HEK293T (cell line): ENCODE data around the gene ALX3.
"Not testable (repeated sequence)": the region's sequence is repeated elsewhere in the genome, so short reads cannot be mapped to it uniquely, and the experiment has no call there.

Source experiments
- CTCF ChIA-PET: fragments of 350-600 bp; formaldehyde crosslinking; extraction: SDS; loops from one replicate; lab custom pipeline; 2021; ENCODE audit warnings: antibody characterized with exemption, inconsistent platforms; lab: Yijun Ruan, JAX
- POLR2A ChIA-PET: fragments of 350-600 bp; formaldehyde crosslinking; extraction: SDS; loops from one replicate; lab custom pipeline; 2020; ENCODE audit warnings: antibody characterized with exemption, inconsistent platforms; lab: Yijun Ruan, JAX
- DNase-seq: peaks from one replicate; pipeline ENCODE4 v3.0.0; 2012; ENCODE audit warnings: mixed read lengths; ENCODE audit errors: extremely low spot score
- ARNT ChIP-seq: fragments of 450-650 bp; IDR thresholded peaks from 2 replicates; pipeline ENCODE4 v1.6.1; 2017; ENCODE audit warnings: mild to moderate bottlenecking
- BHLHE40 ChIP-seq: fragments of 450-650 bp; IDR thresholded peaks from 2 replicates; pipeline ENCODE4 v1.6.1; 2016; ENCODE audit warnings: mild to moderate bottlenecking, moderate library complexity, borderline replicate concordance
- CTBP1 ChIP-seq: fragments of 450-650 bp; IDR thresholded peaks from 2 replicates; pipeline ENCODE4 v1.6.1; 2016; ENCODE audit warnings: borderline replicate concordance
- ELF4 ChIP-seq: fragments of 450-650 bp; IDR thresholded peaks from 2 replicates; pipeline ENCODE4 v1.6.1; 2017; ENCODE audit warnings: antibody characterized with exemption
- FOXA1 ChIP-seq: fragments of 450-650 bp; IDR thresholded peaks from 2 replicates; pipeline ENCODE4 v1.6.1; 2016; ENCODE audit warnings: mild to moderate bottlenecking
- FOXK2 ChIP-seq: fragments of 450-650 bp; IDR thresholded peaks from 2 replicates; pipeline ENCODE4 v1.6.1; 2016; ENCODE audit warnings: mild to moderate bottlenecking
- FOXM1 ChIP-seq: fragments of 450-650 bp; IDR thresholded peaks from 2 replicates; pipeline ENCODE4 v1.6.1; 2017; ENCODE audit warnings: mild to moderate bottlenecking, borderline replicate concordance
- HDGF ChIP-seq: fragments of 450-650 bp; IDR thresholded peaks from 2 replicates; pipeline ENCODE4 v1.6.1; 2017; ENCODE audit warnings: antibody characterized with exemption, borderline replicate concordance
- L3MBTL2 ChIP-seq: fragments of 450-650 bp; conservative IDR thresholded peaks from 2 replicates; pipeline ENCODE4 v1.6.1; 2016; ENCODE audit warnings: mild to moderate bottlenecking
- LEF1 ChIP-seq: fragments of 450-650 bp; IDR thresholded peaks from 2 replicates; pipeline ENCODE4 v1.6.1; 2017; ENCODE audit warnings: mild to moderate bottlenecking, borderline replicate concordance
- NFRKB ChIP-seq: fragments of 450-650 bp; IDR thresholded peaks from 2 replicates; pipeline ENCODE4 v1.6.1; 2016; ENCODE audit warnings: mild to moderate bottlenecking, moderate library complexity
- PKNOX1 ChIP-seq: fragments of 450-650 bp; IDR thresholded peaks from 2 replicates; pipeline ENCODE4 v1.6.1; 2016
- SP1 ChIP-seq: fragments of 450-650 bp; IDR thresholded peaks from 2 replicates; pipeline ENCODE4 v1.6.1; 2017
- SUZ12 ChIP-seq: fragments of 450-650 bp; IDR thresholded peaks from 2 replicates; pipeline ENCODE4 v1.6.1; 2016; ENCODE audit warnings: mild to moderate bottlenecking
- TARDBP ChIP-seq: fragments of 450-650 bp; IDR thresholded peaks from 2 replicates; pipeline ENCODE4 v1.6.1; 2016
- ZNF384 ChIP-seq: fragments of 450-650 bp; IDR thresholded peaks from 2 replicates; pipeline ENCODE4 v1.6.1; 2016

ALX3 gene

GRCh38 chr1:110083061-110083865, 12.8 kb upstream of the ALX3 start:
- TF ChIP-seq FOXA1, result no peak
- TF ChIP-seq HDGF, result no peak
- TF ChIP-seq BHLHE40, result no peak
- TF ChIP-seq TARDBP, result no peak
- TF ChIP-seq CTBP1, result no peak
- TF ChIP-seq NFRKB, result no peak
- no peak for TF ChIP-seq ZNF384
- no peak for TF ChIP-seq L3MBTL2
- TF ChIP-seq LEF1, result no peak
- TF ChIP-seq PKNOX1, result no peak
- no peak for TF ChIP-seq FOXK2
- TF ChIP-seq SUZ12, result no peak
- no peak for TF ChIP-seq ELF4
- no peak for TF ChIP-seq ARNT
- TF ChIP-seq FOXM1, result no peak
- TF ChIP-seq SP1, result no peak

GRCh38 chr1:110082477-110082876, 12.0 kb upstream of the ALX3 start:
- DNase-seq, result no peak
- no peak for TF ChIP-seq PKNOX1
- TF ChIP-seq LEF1, result no peak
- TF ChIP-seq CTBP1, result no peak
- TF ChIP-seq ELF4, result no peak
- TF ChIP-seq ZNF384, result no peak
- TF ChIP-seq FOXM1, result no peak
- TF ChIP-seq SUZ12, result no peak
- no peak for TF ChIP-seq BHLHE40
- TF ChIP-seq ARNT, result no peak
- TF ChIP-seq FOXA1, result no peak
- no peak for TF ChIP-seq SP1
- TF ChIP-seq NFRKB, result no peak
- no peak for TF ChIP-seq HDGF
- no peak for TF ChIP-seq TARDBP
- TF ChIP-seq L3MBTL2, result no peak
- TF ChIP-seq FOXK2, result no peak
- ChIA-PET CTCF (interaction anchor here (1.8 kb wide), 1 partner anchor 23 kb away, joined by 5 read pairs; no protein-coding TSS in a partner anchor), POLR2A (no interaction called here)

More at GRCh38 chr1:110083061-110083865, 12.8 kb upstream of the ALX3 start:
- ChIA-PET POLR2A (no interaction called here), CTCF (no interaction called here)
- no peak for DNase-seq

GRCh38 chr1:110081061-110081460, 10.6 kb upstream of the ALX3 start:
- DNase-seq, result no peak
- ChIA-PET POLR2A (interaction anchor here (1.2 to 2.0 kb wide), 2 partner anchors 8 to 10 kb away, joined by 3 to 8 read pairs; no protein-coding TSS in a partner anchor), CTCF (interaction anchor here (1.2 to 1.8 kb wide), 2 partner anchors 22 to 25 kb away, joined by 3 to 5 read pairs; no protein-coding TSS in a partner anchor)
- TF ChIP-seq PKNOX1 (no peak), CTBP1 (no peak), TARDBP (no peak), SP1 (no peak), ZNF384 (no peak), LEF1 (no peak), FOXK2 (no peak), ELF4 (no peak), FOXA1 (no peak), ARNT (no peak), SUZ12 (no peak), HDGF (no peak), NFRKB (no peak), L3MBTL2 (no peak), BHLHE40 (no peak)

- DNase-seq, POLR2A ChIA-PET, CTCF ChIA-PET: not testable (repeated sequence)
Measured at GRCh38 chr1:110079995-110080394, 9.5 kb upstream of the ALX3 start.

GRCh38 chr1:110076789-110077500, 6.5 kb upstream of the ALX3 start:
- ChIA-PET CTCF (interaction anchor here (0.7 to 1.8 kb wide), 3 partner anchors 11 to 150 kb away, joined by 3 to 9 read pairs (median 7); no protein-coding TSS in a partner anchor), POLR2A (no interaction called here)
- TF ChIP-seq ELF4 (no peak), HDGF (no peak), ZNF384 (no peak), L3MBTL2 (no peak), SP1 (no peak), BHLHE40 (no peak), CTBP1 (no peak), ARNT (no peak), PKNOX1 (no peak)
- DNase-seq, result no peak
